Stimulated activated CD4-positive, alpha-beta T cell treated with anti-CD3 and anti-CD28 coated beads, Interleukin-15, amount 100 ng/mL, for 48 hours (primary cell): ENCODE measurements around the gene TSKU.
"Not testable (repeated sequence)": the region's sequence is repeated elsewhere in the genome, so short reads cannot be mapped to it uniquely, and the experiment has no call there.

Experiments used
- DNase-seq, 2 donors: peaks; one replicate each; pipeline ENCODE4 v3.0.0-alpha.2; 2020; ENCODE audit warnings: low read depth in 2 of 2

Gene TSKU

DNA sequence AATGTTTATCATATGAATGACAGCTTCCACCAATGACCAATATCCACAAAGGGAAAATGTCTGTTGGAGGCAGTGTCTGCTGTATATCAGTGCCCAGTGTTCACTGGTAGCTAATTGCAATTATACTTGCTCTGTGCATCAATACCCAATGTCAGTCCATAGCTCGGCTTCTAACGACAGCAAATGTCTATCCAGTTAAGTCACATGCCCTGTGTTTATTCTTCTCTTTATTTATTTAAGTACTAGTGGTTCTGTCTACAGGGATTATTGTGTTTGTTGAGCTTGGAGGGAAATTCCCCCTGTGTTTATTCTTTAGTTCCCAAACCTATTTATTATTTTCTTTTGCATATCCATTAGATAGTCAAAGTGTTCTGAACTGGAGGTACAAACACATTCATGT is 18.6 kb downstream of the TSKU start:
- no peak for DNase-seq

- no peak for DNase-seq
Measured at GRCh38 chr11:76802151-76802550, 19.0 kb downstream of the TSKU start.

GRCh38 chr11:76802621-76803020 is 19.5 kb downstream of the TSKU start:
- DNase-seq: no peak

- no peak for DNase-seq
Measured at GRCh38 chr11:76803023-76803422, 19.9 kb downstream of the TSKU start.

DNA sequence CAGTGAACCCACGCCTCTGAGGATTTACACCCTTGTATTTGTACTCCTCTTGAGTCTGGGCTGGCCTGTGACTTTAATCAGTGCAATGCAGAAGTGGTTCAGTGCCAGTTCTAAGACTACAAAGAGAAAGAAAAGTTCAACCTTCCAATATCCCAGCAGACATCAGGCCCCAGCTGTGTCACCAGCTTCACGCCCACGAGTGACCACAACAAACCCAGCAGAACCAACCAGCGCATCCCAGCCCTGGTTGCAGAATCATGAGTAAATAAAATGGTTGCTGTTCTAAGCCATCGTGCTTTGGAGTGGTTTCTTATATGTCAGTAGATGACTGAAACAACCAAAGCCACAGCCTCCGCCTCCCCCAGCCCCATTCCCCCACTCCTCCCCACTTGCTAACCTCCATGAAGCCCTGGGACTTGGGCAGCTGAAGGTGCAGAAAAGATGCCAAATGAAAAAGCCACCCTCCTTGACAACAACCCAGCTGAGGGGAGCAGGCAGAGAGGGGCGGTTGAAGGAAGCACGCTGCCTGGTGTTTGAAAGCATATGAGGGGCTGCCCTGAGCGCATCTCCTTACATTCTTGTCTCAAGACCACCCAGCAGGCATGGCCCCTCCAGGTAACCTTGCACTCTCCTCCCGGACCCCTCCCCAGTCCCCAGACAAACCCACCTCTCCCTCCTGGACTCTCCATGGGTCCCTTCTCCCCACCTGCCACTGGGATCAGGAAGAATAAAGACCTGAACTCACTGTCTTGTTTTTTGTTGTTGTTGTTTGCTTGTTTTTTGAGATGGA is 20.9 kb downstream of the TSKU start:
- peak; percentile 71 to 75 for DNase-seq

GRCh38 chr11:76805206-76805913 is 22.2 kb downstream of the TSKU start:
- DNase-seq: peak; percentile 42 to 45

DNA sequence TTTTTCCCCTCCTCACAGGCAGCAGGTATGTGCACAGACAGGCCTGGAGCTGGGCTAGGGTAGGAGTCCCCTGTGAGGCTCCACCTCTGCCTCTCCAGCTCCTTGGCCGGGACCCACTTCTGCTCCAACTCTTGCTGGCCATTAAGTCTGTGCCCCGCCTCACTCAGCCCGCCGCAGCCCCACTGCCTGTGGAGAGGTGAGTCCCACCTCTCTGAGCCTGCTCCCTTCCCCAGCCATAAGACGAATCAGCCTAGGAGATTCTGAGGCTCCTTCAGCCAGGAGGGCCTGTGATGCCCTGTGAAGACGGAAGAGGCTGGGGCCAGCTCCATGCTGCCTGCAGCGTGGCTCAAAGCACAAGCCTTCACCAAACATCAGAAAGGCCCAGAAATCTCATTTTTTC is 23.0 kb downstream of the TSKU start:
- no peak for DNase-seq

DNA sequence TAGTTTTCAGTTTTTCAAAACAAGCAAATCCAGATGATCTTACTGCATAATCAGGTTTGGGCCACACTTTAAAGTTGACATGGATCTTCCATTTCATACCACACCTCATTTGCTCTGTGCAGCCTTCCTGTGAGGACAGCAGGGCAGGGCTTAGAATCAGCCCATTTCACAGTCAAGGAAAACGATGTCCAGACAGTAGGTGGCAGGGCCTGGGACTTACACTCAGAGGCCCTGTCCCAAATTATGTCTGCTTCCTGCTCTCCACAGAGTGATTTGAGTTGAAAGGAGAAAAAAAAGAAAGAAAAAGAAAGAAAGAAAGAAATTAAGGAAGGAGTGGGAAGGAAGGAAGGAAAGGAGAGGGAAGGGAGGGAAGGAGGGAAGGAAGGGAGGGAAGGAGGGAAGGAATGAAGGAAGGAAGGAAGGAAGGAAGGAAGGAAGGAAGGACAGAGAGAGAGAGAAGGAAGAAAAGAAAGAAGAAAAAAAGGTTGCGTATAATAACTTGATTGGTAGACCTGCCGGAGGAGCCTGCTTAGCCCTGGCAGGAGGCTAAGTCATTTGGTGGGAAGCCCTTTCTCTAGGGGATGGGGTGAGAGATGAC is 23.6 kb downstream of the TSKU start:
- DNase-seq: no peak

- peak; percentile 59 to 67 for DNase-seq
Measured at GRCh38 chr11:76807206-76807875, 24.2 kb downstream of the TSKU start.

- no peak for DNase-seq
Measured at GRCh38 chr11:76808171-76808570, 25.0 kb downstream of the TSKU start.

DNA sequence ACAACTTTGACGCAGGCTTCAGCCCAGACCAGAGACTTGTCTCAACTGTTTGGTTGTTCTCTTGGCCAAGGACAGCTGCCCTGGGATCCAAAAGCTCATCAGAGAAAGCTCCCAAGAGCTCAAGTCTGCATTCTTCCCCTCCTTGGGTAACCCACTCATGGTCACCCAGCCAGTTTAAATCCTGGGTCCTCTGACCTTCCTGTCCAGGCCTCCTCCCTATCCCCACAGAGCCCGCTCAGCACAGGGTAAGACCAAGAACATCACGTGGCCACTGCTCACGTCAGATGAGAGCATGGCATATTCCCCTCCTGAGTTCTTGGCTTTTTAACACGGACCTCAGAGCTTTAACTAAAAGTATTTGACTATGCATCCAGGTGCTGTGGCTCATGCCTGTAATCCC is 25.8 kb downstream of the TSKU start:
- DNase-seq: no peak

DNA sequence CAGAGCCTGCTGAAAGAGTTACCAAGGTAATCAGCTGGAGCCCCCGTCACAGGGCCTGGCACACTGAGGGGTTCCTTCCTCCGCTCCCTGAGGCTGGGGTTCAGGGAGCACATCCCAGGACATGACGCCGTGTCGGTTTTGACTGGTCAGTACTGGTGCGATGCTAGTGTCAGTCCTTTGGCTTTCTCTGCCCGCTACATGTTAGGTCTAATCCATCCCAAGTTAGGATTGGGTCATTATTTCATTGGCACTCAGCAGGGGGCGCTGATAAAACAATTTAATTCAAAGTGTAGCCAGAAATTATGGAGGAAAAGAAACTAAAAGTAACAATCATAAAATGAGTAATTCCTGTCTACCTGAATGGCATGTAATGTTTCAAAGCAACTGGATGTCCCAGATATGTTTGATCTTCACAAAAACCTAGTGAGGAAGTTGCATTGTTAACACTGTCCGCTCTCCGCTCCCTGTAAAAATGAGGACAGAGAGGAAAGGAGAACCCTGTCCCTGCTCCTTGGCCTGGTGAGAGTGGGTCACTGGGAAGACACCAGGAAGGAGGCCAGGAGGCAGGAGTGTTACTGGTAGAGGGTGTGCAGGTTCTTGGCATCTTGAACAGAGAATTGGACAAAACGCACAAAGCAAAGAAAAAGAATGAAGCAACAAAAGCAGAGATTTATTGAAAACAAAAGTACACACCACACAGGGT is 27.1 kb downstream of the TSKU start:
- DNase-seq: peak in 1 of 2 donors; percentile 48

DNA sequence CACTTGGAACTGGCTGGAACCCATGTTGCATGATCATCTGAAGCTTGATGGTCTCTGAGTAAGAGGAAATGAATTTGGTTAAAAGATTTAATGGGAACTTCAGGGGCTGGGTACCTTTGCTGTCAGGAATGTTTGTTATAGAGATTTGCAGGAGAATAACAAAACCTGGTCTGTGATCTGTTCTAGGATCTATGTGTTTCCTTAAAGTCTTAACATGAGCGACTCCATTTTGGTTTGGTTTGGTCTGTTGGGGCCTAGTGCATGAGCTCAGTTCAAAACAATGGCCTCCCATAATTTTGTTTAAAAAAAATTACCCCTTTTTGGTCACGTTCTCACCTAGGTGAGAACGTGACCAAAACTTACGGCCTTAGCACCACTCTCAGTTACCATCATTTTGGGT is 28.1 kb downstream of the TSKU start:
- no peak for DNase-seq

DNA sequence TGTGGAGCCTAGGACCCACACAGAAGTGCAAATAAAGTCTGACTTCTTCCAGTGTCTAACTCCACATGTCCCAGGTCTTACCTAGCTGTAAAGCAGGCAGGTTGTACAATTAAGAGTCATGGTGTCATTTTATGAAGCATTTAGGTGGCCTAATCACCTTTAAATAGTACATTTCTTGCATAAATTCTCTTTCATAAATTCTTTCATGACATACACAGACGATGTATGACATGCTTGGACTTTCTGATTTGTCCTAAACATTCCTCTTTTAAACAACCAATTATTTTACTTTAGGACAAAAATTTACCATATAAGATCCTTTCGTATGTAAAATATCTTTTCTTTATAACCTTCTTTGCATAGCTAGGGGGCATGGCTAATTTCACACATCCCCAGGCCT is 31.3 kb downstream of the TSKU start:
- DNase-seq: no peak

- DNase-seq: not testable (repeated sequence)
Measured at GRCh38 chr11:76815678-76816077, 32.5 kb downstream of the TSKU start.

DNA sequence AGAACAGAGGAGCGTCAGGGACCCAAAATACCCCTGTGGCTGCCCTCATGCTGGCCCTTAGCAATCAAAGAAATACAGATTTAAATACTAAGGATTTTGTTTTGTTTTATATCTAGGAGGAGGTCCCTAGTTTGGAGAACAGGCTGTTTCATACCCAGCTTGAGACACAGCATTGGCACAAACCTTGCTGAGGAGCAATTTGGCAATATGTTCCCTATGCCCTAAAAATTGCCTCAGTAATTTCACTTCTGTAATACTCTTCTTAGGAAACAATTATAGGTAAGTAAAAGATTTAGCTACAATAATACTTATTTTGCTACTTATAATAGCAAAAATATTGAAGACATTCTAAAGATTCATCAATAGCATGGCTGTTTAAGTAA is 37.0 kb downstream of the TSKU start:
- no peak for DNase-seq

DNA sequence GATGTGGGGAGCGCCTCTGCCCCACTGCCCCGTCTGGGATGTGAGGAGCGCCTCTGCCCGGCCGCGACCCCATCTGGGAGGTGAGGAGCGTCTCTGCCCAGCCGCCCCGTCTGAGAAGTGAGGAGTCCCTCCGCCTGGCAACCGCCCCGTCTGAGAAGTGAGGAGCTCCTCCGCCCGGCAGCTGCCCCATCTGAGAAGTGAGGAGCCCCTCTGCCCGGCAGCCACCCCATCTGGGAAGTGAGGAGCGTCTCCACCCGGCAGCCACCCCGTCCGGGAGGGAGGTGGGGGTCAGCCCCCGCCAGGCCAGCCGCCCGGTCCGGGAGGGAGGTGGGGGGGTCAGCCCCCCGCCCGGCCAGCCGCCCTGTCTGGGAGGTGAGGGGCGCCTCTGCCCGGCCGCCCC is 38.2 kb downstream of the TSKU start:
- not testable (repeated sequence) for DNase-seq

DNA sequence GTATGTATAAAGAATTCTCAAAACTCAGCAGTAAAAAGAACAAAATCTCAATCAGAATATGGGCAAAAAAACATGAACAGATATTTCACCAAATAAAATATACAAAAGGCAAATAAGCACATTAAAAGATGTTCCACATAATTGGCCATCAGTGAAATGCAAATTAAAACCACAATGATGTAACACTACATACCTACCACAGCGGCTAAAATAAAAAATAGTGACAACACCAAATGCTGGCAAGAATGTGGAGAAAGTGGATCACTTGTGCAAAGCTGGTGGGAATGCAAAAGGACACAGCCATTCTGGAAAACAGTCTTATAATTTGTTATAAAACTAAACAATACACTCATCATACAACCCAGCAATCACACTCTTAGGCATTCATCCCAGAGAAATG is 39.2 kb downstream of the TSKU start:
- no peak for DNase-seq

- DNase-seq: no peak
Measured at GRCh38 chr11:76823481-76824028, 40.4 kb downstream of the TSKU start.

GRCh38 chr11:76824083-76824939 is 41.2 kb downstream of the TSKU start:
- no peak for DNase-seq
